GM12878 (cell line): ENCODE data around the gene ABCG2. TPM values are rescaled to one million over a fixed set of nuclear protein-coding genes. Genes with fewer than 3 reads are reported as not detected.

ENCODE experiments used
- ATAC-seq: fragments of 200-7000 bp; cut with Tn5 transposase; 3 replicates; pipeline ENCODE4 v1.9.1; 2020; ENCODE audit warnings: mild to moderate bottlenecking, moderate library complexity
- BruUV-seq: library from RNA; stranded (reverse); fragments of 400-500 nt; replicated peaks from 2 replicates; lab custom pipeline; 2021; lab: Mats Ljungman, UMichigan
- CTCF ChIA-PET: fragments of 300-600 bp; sonication (Branson Sonifier 250); formaldehyde crosslinking; extraction: SDS; loops from one replicate; lab custom pipeline; 2021; ENCODE audit warnings: inconsistent platforms; lab: Yijun Ruan, JAX
- POLR2A ChIA-PET: fragments of 350-600 bp; formaldehyde crosslinking; extraction: SDS; loops from one replicate; lab custom pipeline; 2021; ENCODE audit warnings: inconsistent platforms; lab: Charles Lee
- RAD21 ChIA-PET: fragments of 300-600 bp; sonication (Branson Sonifier 250); formaldehyde crosslinking; loops from one replicate; lab custom pipeline; 2023; ENCODE audit warnings: antibody characterized with exemption; ENCODE audit not compliant: unreplicated experiment; lab: Charles Lee
- SMC1A ChIA-PET: fragments of 300-600 bp; sonication (Branson Sonifier 250); formaldehyde crosslinking; loops from one replicate; lab custom pipeline; 2023; ENCODE audit not compliant: unreplicated experiment, uncharacterized antibody; lab: Charles Lee
- DNase-seq: peaks from one replicate; pipeline ENCODE4 v3.0.0-alpha.2; 2011; ENCODE audit warnings: low read depth, low spot score
- FAIRE-seq: peaks from 3 replicates; lab custom pipeline; 2011; peaks lifted over from hg19 to GRCh38; lab: Jason Lieb, UNC
- H2AFZ ChIP-seq: 2 replicates; pipeline ENCODE4 v1.6.0; 2011; ENCODE audit warnings: low read depth, low read length, control low read depth; ENCODE audit not compliant: control insufficient read depth
- H3K27ac ChIP-seq: 2 replicates; pipeline ENCODE4 v1.5.1; 2011; ENCODE audit warnings: control low read depth; ENCODE audit not compliant: control insufficient read depth, insufficient read depth
- H3K27me3 ChIP-seq, 2 experiments: replicated peaks in 1 of 2; 2 replicates each; pipeline versions ENCODE4 v1.6.0 to v1.6.1; 2011; ENCODE audit warnings: low read length in 1 of 2; ENCODE audit not compliant: control insufficient read depth in 2 of 2, insufficient read depth in 2 of 2
- H3K36me3 ChIP-seq, 2 experiments: 2 replicates each; pipeline ENCODE4 v1.5.1; 2011; ENCODE audit warnings: low read length in 1 of 2; ENCODE audit not compliant: control insufficient read depth in 2 of 2, insufficient read depth in 2 of 2
- H3K4me1 ChIP-seq: 2 replicates; pipeline ENCODE4 v1.6.1; 2011; ENCODE audit warnings: mild to moderate bottlenecking, low read length, moderate library complexity, mixed read lengths; ENCODE audit not compliant: control insufficient read depth, insufficient read depth
- H3K4me2 ChIP-seq: 2 replicates; pipeline ENCODE4 v1.6.0; 2011; ENCODE audit warnings: control low read depth; ENCODE audit not compliant: control insufficient read depth, insufficient read depth
- H3K4me3 ChIP-seq: fragments of 200-600 bp; sonication (generic); 2 replicates; pipeline ENCODE4 v1.5.1; 2016
- H3K79me2 ChIP-seq: 2 replicates; pipeline ENCODE4 v1.6.0; 2011; ENCODE audit warnings: low read length; ENCODE audit not compliant: control insufficient read depth, insufficient read depth
- H3K9ac ChIP-seq: 2 replicates; pipeline ENCODE4 v1.8.0; 2011; ENCODE audit warnings: low read length, control low read depth, mixed read lengths; ENCODE audit not compliant: control insufficient read depth, insufficient read depth
- H3K9me3 ChIP-seq: replicated peaks from 3 replicates; pipeline ENCODE4 v1.5.1; 2011; ENCODE audit warnings: mild to moderate bottlenecking, low read length; ENCODE audit not compliant: control insufficient read depth, insufficient read depth
- H4K20me1 ChIP-seq: 2 replicates; pipeline ENCODE4 v1.6.0; 2011; ENCODE audit not compliant: control insufficient read depth, insufficient read depth
- BMI1 ChIP-seq: fragments of 450-650 bp; IDR thresholded peaks from 2 replicates; pipeline ENCODE4 v1.6.1; 2016; ENCODE audit warnings: mild to moderate bottlenecking, moderate library complexity, borderline replicate concordance
- BRCA1 ChIP-seq: IDR thresholded peaks from 2 replicates; pipeline ENCODE4 v1.6.1; 2011; ENCODE audit warnings: low read depth, low read length, improper control_type of control experiment
- DPF2 ChIP-seq: fragments of 450-650 bp; IDR thresholded peaks from 2 replicates; pipeline ENCODE4 v1.6.1; 2017; ENCODE audit warnings: mild to moderate bottlenecking
- GABPA ChIP-seq: IDR thresholded peaks from 2 replicates; pipeline ENCODE4 v1.6.1; 2014; ENCODE audit warnings: antibody characterized with exemption, low read depth, mild to moderate bottlenecking, inconsistent platforms
- IKZF1 ChIP-seq: fragments of 450-650 bp; conservative IDR thresholded peaks from 2 replicates; pipeline ENCODE4 v1.6.1; 2017; ENCODE audit warnings: antibody characterized with exemption, mild to moderate bottlenecking
- MTA2 ChIP-seq: fragments of 450-650 bp; IDR thresholded peaks from 2 replicates; pipeline ENCODE4 v1.6.1; 2016; ENCODE audit warnings: low read depth, mild to moderate bottlenecking, moderate library complexity
- STAT3 ChIP-seq: IDR thresholded peaks from 2 replicates; pipeline ENCODE4 v1.6.1; 2011; ENCODE audit warnings: low read depth, low read length, improper control_type of control experiment
- ZNF24 ChIP-seq: fragments of 450-650 bp; IDR thresholded peaks from 2 replicates; pipeline ENCODE4 v1.6.1; 2017; ENCODE audit warnings: antibody characterized with exemption, mild to moderate bottlenecking
- ZNF384 ChIP-seq: IDR thresholded peaks from 2 replicates; pipeline ENCODE4 v1.6.1; 2012; ENCODE audit warnings: low read depth, mild to moderate bottlenecking, low read length, improper control_type of control experiment, borderline replicate concordance
- in situ Hi-C: fragments of 300-500 bp; cut with MboI; formaldehyde crosslinking; loops from 9 replicates; pipeline ENCODE4 v1.14.3; 2018; ENCODE audit warnings: mixed read lengths
- intact Hi-C: fragments of 100-400 bp; cut with micrococcal nuclease; formaldehyde crosslinking; loops from one replicate; pipeline ENCODE4 v1.14.2; 2022; ENCODE audit not compliant: unreplicated experiment
- polyA plus RNA-seq, 11 experiments: library from polyadenylated mRNA; depleted of rRNA in 4 of 11; unstranded in 6 of 11; stranded (reverse) in 5 of 11; fragments of >200 nt; fragmentation: Nextera tagmentation in 4 of 11; fragmentation: Illumina TruSeq in 1 of 11; extraction: Ambion mirVana in 4 of 11; extraction: Trizol in 1 of 11; gene quantifications; 1 replicate in 1 of 11; 2 replicates in 10 of 11; pipeline versions ENCODE4 v1.2.1 to v1.2.3, GENCODE V29; 2011 to 2016; ENCODE audit warnings: inconsistent platforms in 2 of 11, missing spikeins in 2 of 11, low read depth in 1 of 11
- total RNA-seq, 4 experiments: library from RNA; depleted of rRNA in 3 of 4; stranded (reverse); fragments of >200 nt in 3 of 4; fragmentation: Illumina TruSeq in 1 of 4; extraction: Trizol in 1 of 4; gene quantifications; 2 replicates each; pipeline versions ENCODE4 v1.2.1 to v1.2.3, GENCODE V29; 2013 to 2021

The ABCG2 gene
- total and polyA plus RNA-seq, 10 of the 15 experiments (the other 5 are each of a cell fraction or from before 2014, with no cell fraction given), result 0.03 to 0.06 (median 0.04) TPM; not detected in 7

DNA sequence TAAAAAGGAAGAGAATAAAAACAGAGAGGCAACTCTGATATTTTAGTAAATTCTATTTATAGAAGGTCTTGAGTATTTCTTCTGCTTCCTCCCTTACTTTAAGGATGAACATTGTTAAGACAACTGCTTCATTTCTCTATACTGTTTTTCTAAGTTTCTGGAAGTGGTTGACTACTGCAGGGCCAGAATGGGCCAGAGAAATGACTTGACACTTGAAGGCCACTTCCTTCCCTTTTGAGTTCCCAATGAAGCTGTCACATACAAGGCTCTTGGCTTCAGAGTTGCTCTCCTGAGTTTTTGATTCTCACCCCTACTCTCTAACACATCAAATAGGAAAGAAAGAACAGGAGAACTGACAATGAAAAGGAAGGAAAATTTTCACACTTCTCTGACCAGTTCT, 113.4 kb downstream of the ABCG2 start:
- no peaks in the 10 kb centered on the region for H4K20me1 ChIP-seq
- DNase-seq, result no peak
- no peak overlapping the region for H3K27ac ChIP-seq
- ChIA-PET CTCF (interaction anchor here (4.4 kb wide), 1 partner anchor 12 kb away, joined by 18 read pairs; no protein-coding TSS in a partner anchor), RAD21 (no interaction called here), POLR2A (no interaction called here), SMC1A (interaction anchor here (1.2 kb wide), 1 partner anchor 14 kb away, joined by 3 read pairs; no protein-coding TSS in a partner anchor)
- no peak for FAIRE-seq
- H3K27me3 ChIP-seq, result no peaks in the 10 kb centered on the region
- H3K4me3 ChIP-seq, result no peak overlapping the region
- no TSS peak for BruUV-seq
- ATAC-seq, result no peak
- H3K36me3 ChIP-seq, result peaks cover 0 to 21% of the 10 kb centered on the region in 2 experiments; a peak in 2 of 4 replicates
- TF ChIP-seq IKZF1 (no peak), ZNF24 (no peak), GABPA (no peak), BMI1 (no peak), BRCA1 (no peak), ZNF384 (no peak), MTA2 (no peak), DPF2 (no peak), STAT3 (no peak)
- intact Hi-C loops, result no loop called here
- H2AFZ ChIP-seq, result no peak overlapping the region
- no peaks in the 10 kb centered on the region for H3K4me1 ChIP-seq
- in situ Hi-C loops, result no loop called here
- H3K9ac ChIP-seq, result no peak overlapping the region
- no peaks in the 10 kb centered on the region for H3K79me2 ChIP-seq
- no peaks in the 10 kb centered on the region for H3K9me3 ChIP-seq
- H3K4me2 ChIP-seq, result no peak overlapping the region
